ENCODE data around the gene FSIP2.

The FSIP2 gene

GRCh38 chr2:185738679-185739472 is at the start of gene FSIP2:
Gene FSIP2 (plus strand): TSS chr2:185738804. CDS start chr2:185738895, 91 bp downstream.
- peak; percentile 18 to 70 for DNase-seq

- no peak for DNase-seq
Measured at GRCh38 chr2:185689906-185690539, 48.6 kb upstream of the FSIP2 start.

GRCh38 chr2:185695711-185696235 is 42.8 kb upstream of the FSIP2 start:
- DNase-seq = no peak

GRCh38 chr2:185700883-185701282 is 37.7 kb upstream of the FSIP2 start:
- DNase-seq = no peak

GRCh38 chr2:185734658-185735057 is 3.9 kb upstream of the FSIP2 start:
- DNase-seq = no peak

- DNase-seq = no peak
Measured at GRCh38 chr2:185736210-185736609, 2.4 kb upstream of the FSIP2 start.

- no peak for DNase-seq
Measured at GRCh38 chr2:185745864-185746859, 7.6 kb downstream of the FSIP2 start.

GRCh38 chr2:185757356-185757755 is 18.8 kb downstream of the FSIP2 start:
- DNase-seq = no peak

- no peak for DNase-seq
Measured at GRCh38 chr2:185771396-185771795, 32.8 kb downstream of the FSIP2 start.

GRCh38 chr2:185780890-185781289 is 42.3 kb downstream of the FSIP2 start:
- no peak for DNase-seq

- no peak for DNase-seq
Measured at GRCh38 chr2:185782223-185782769, 43.7 kb downstream of the FSIP2 start.

- DNase-seq = no peak
Measured at GRCh38 chr2:185785156-185785555, 46.6 kb downstream of the FSIP2 start.

GRCh38 chr2:185785851-185786473 is 47.4 kb downstream of the FSIP2 start:
- no peak for DNase-seq

GRCh38 chr2:185787227-185788145 is 48.9 kb downstream of the FSIP2 start:
- DNase-seq = peak in 1 of 2 experiments; percentile 9

GRCh38 chr2:185790361-185790760 is 51.8 kb downstream of the FSIP2 start:
- DNase-seq = no peak

- DNase-seq = no peak
Measured at GRCh38 chr2:185793532-185794345, 55.1 kb downstream of the FSIP2 start.

GRCh38 chr2:185796758-185797157 is 58.2 kb downstream of the FSIP2 start:
- no peak for DNase-seq

GRCh38 chr2:185802926-185803325 is 64.3 kb downstream of the FSIP2 start:
- no peak for DNase-seq

GRCh38 chr2:185806783-185807182 is 68.2 kb downstream of the FSIP2 start:
- DNase-seq = no peak

- DNase-seq = no peak
Measured at GRCh38 chr2:185807351-185807750, 68.7 kb downstream of the FSIP2 start.
